GM23248 (cell line): ENCODE results near the gene PYGO1. TPM values are rescaled to one million over a fixed set of nuclear protein-coding genes. Genes with fewer than 3 reads are reported as not detected.

Experiments
- DNase-seq: peaks from one replicate; pipeline ENCODE4 v3.0.0-alpha.2; 2015
- H2AFZ ChIP-seq: fragments of 200-600 bp; sonication (generic); 2 replicates; pipeline ENCODE4 v1.6.1; 2016; ENCODE audit warnings: antibody characterized with exemption
- H3F3A ChIP-seq: fragments of 200-600 bp; sonication (generic); 2 replicates; pipeline ENCODE4 v1.6.1; 2016; ENCODE audit warnings: mild to moderate bottlenecking, antibody characterized with exemption, mixed run types; ENCODE audit not compliant: insufficient read depth
- H3K27ac ChIP-seq: fragments of 200-600 bp; sonication (generic); 2 replicates; pipeline ENCODE4 v1.5.1; 2016; ENCODE audit warnings: mild to moderate bottlenecking
- H3K27me3 ChIP-seq: fragments of 200-600 bp; sonication (generic); replicated peaks from 2 replicates; pipeline ENCODE4 v1.6.1; 2016; ENCODE audit warnings: mild to moderate bottlenecking; ENCODE audit not compliant: insufficient read depth
- H3K36me3 ChIP-seq: fragments of 200-600 bp; sonication (generic); 2 replicates; pipeline ENCODE4 v1.6.1; 2016; ENCODE audit warnings: low read depth, mild to moderate bottlenecking
- H3K4me1 ChIP-seq: fragments of 200-600 bp; sonication (generic); 2 replicates; pipeline ENCODE4 v1.6.1; 2016; ENCODE audit warnings: mild to moderate bottlenecking; ENCODE audit not compliant: insufficient read depth
- H3K4me2 ChIP-seq: fragments of 200-600 bp; sonication (generic); one replicate; pipeline ENCODE4 v1.6.1; 2016; ENCODE audit warnings: mild to moderate bottlenecking; ENCODE audit not compliant: unreplicated experiment
- H3K4me3 ChIP-seq: fragments of 200-600 bp; sonication (generic); 2 replicates; pipeline ENCODE4 v1.5.1; 2016; ENCODE audit warnings: mild to moderate bottlenecking
- H3K79me2 ChIP-seq: fragments of 200-600 bp; sonication (generic); 2 replicates; pipeline ENCODE4 v1.6.1; 2016; ENCODE audit warnings: mild to moderate bottlenecking; ENCODE audit not compliant: insufficient read depth
- H3K9ac ChIP-seq: fragments of 200-600 bp; sonication (generic); 2 replicates; pipeline ENCODE4 v1.6.1; 2016; ENCODE audit warnings: mild to moderate bottlenecking
- H3K9me2 ChIP-seq: fragments of 200-600 bp; sonication (generic); 2 replicates; pipeline ENCODE4 v1.6.1; 2016; ENCODE audit warnings: mixed run types, mild to moderate bottlenecking, moderate library complexity; ENCODE audit not compliant: insufficient read depth
- H3K9me3 ChIP-seq: fragments of 200-600 bp; sonication (generic); one replicate; pipeline ENCODE4 v1.6.1; 2017; ENCODE audit warnings: low read depth
- H4K20me1 ChIP-seq: fragments of 200-600 bp; sonication (generic); 2 replicates; pipeline ENCODE4 v1.6.0; 2016; ENCODE audit not compliant: insufficient read depth
- EZH2 ChIP-seq: fragments of 200-600 bp; sonication (generic); IDR thresholded peaks from 2 replicates; pipeline ENCODE4 v1.6.1; 2018; ENCODE audit warnings: antibody characterized with exemption, mild to moderate bottlenecking; ENCODE audit not compliant: insufficient read depth, poor library complexity, severe bottlenecking
- EZH2phosphoT487 ChIP-seq: fragments of 200-600 bp; sonication (generic); IDR thresholded peaks from 2 replicates; pipeline ENCODE4 v1.6.1; 2018; ENCODE audit warnings: antibody characterized with exemption, moderate library complexity, mild to moderate bottlenecking, low read depth; ENCODE audit not compliant: insufficient read depth
- WGBS, 2 experiments: methylation state at CpG; one replicate each; pipeline ENCODE4 v1.1.6; 2015 to 2017; ENCODE audit warnings: low lambda C conversion rate in 2 of 2, low coverage in 1 of 2; ENCODE audit errors: missing lambda C conversion rate in 2 of 2; 5-methylcytosine and 5-hydroxymethylcytosine counted together
- in situ Hi-C: fragments of 300-500 bp; cut with MboI; formaldehyde crosslinking; loops from 2 replicates; pipeline ENCODE4 v1.15.0; 2020
- polyA plus RNA-seq: library from polyadenylated mRNA; unstranded; fragments of >200 nt; fragmentation: Nextera tagmentation; extraction: Ambion mirVana; gene quantifications from 2 replicates; pipeline ENCODE4 v1.2.1, GENCODE V29; 2016
- total RNA-seq: library from RNA; depleted of rRNA; stranded (reverse); fragments of >200 nt; shearing (Covaris generic); gene quantifications from 2 replicates; pipeline ENCODE4 v1.2.3, GENCODE V29; 2014

The PYGO1 gene
- total and polyA plus RNA-seq, 2 experiments from 2014 or later = 1.6 to 5.4 TPM

GRCh38 chr15:55546718-55547117 lies 41.4 kb downstream of the PYGO1 start:
- no peak overlapping the region for H3K27ac ChIP-seq
- H3K9me3 ChIP-seq = no peaks in the 10 kb centered on the region
- H3K9me2 ChIP-seq = no peaks in the 10 kb centered on the region
- no peak overlapping the region for H3K4me2 ChIP-seq
- H3K27me3 ChIP-seq = no peaks in the 10 kb centered on the region
- H2AFZ ChIP-seq = peak overlapping the region; percentile 34; the same call in 1 of the 2 replicates
- peaks cover 4% of the 10 kb centered on the region; the same call in 1 of the 2 replicates for H3K4me1 ChIP-seq
- TF ChIP-seq EZH2 (no peak), EZH2phosphoT487 (no peak)
- H3K36me3 ChIP-seq = peaks cover 7% of the 10 kb centered on the region; the same call in 1 of the 2 replicates
- WGBS, 2 experiments = 89 to 92% methylated on average over 5 of the region's 5 CpGs
- no peaks in the 10 kb centered on the region for H3F3A ChIP-seq
- no peak overlapping the region for H3K9ac ChIP-seq
- no peak overlapping the region for H3K4me3 ChIP-seq
- no peak for DNase-seq
- no peaks in the 10 kb centered on the region for H3K79me2 ChIP-seq
- in situ Hi-C loops = no loop called here
- no peaks in the 10 kb centered on the region for H4K20me1 ChIP-seq

GRCh38 chr15:55535436-55535835 lies 52.7 kb downstream of the PYGO1 start:
- H3K36me3 ChIP-seq = no peaks in the 10 kb centered on the region
- in situ Hi-C loops = no loop called here
- H3K9me3 ChIP-seq = no peaks in the 10 kb centered on the region
- no peaks in the 10 kb centered on the region for H3F3A ChIP-seq
- no peak overlapping the region for H3K9ac ChIP-seq
- no peaks in the 10 kb centered on the region for H3K27me3 ChIP-seq
- no peak overlapping the region for H3K4me2 ChIP-seq
- no peak overlapping the region for H3K27ac ChIP-seq
- H3K9me2 ChIP-seq = no peaks in the 10 kb centered on the region
- WGBS, 2 experiments = 78 to 81% methylated on average over 6 of the region's 6 CpGs
- no peaks in the 10 kb centered on the region for H3K79me2 ChIP-seq
- no peak for DNase-seq
- TF ChIP-seq EZH2 (no peak), EZH2phosphoT487 (no peak)
- no peak overlapping the region for H3K4me3 ChIP-seq
- H3K4me1 ChIP-seq = peaks cover 6% of the 10 kb centered on the region
- no peak overlapping the region for H2AFZ ChIP-seq
- no peaks in the 10 kb centered on the region for H4K20me1 ChIP-seq

GRCh38 chr15:55532944-55533343 lies 55.2 kb downstream of the PYGO1 start:
- Histone ChIP-seq H3K4me3 (no peak overlapping the region), H3K4me2 (no peak overlapping the region), H3F3A (no peaks in the 10 kb centered on the region), H2AFZ (no peak overlapping the region), H3K9me2 (no peaks in the 10 kb centered on the region), H3K27me3 (no peaks in the 10 kb centered on the region), H3K36me3 (no peaks in the 10 kb centered on the region), H3K9ac (no peak overlapping the region), H3K79me2 (no peaks in the 10 kb centered on the region), H4K20me1 (no peaks in the 10 kb centered on the region), H3K27ac (no peak overlapping the region), H3K4me1 (peaks cover 6% of the 10 kb centered on the region), H3K9me3 (no peaks in the 10 kb centered on the region)
- in situ Hi-C loops = no loop called here
- TF ChIP-seq EZH2phosphoT487 (no peak), EZH2 (no peak)
- DNase-seq = no peak

- H2AFZ ChIP-seq = peak overlapping the region; percentile 51
- WGBS, 2 experiments = 3 to 5% methylated on average over 4 of the region's 4 CpGs
- peak; percentile 64 for DNase-seq
- H3K4me1 ChIP-seq = peaks cover 6% of the 10 kb centered on the region
- H3K36me3 ChIP-seq = no peaks in the 10 kb centered on the region
- H3K27me3 ChIP-seq = no peaks in the 10 kb centered on the region
- peak overlapping the region; percentile 11; the same call in 1 of the 2 replicates for H3K27ac ChIP-seq
- H3K4me2 ChIP-seq = no peak overlapping the region
- no peak for TF ChIP-seq EZH2phosphoT487
- no peak for TF ChIP-seq EZH2
- H3K79me2 ChIP-seq = no peaks in the 10 kb centered on the region
- in situ Hi-C loops = no loop called here
- no peaks in the 10 kb centered on the region for H3K9me2 ChIP-seq
- H3K4me3 ChIP-seq = no peak overlapping the region
- H3K9ac ChIP-seq = no peak overlapping the region
- no peaks in the 10 kb centered on the region for H3K9me3 ChIP-seq
- no peaks in the 10 kb centered on the region for H4K20me1 ChIP-seq
- no peaks in the 10 kb centered on the region for H3F3A ChIP-seq
Measured at GRCh38 chr15:55530861-55531313, 57.3 kb downstream of the PYGO1 start.

- H3K4me2 ChIP-seq = no peak overlapping the region
- in situ Hi-C loops = loop anchor here (10.0 kb wide), 1 partner anchor 106 kb away; no protein-coding TSS in a partner anchor
- DNase-seq = peak; percentile 15
- H3K27ac ChIP-seq = no peak overlapping the region
- WGBS, 2 experiments = 15 to 18% methylated on average over 4 of the region's 4 CpGs
- H3K9me2 ChIP-seq = no peaks in the 10 kb centered on the region
- no peak overlapping the region for H2AFZ ChIP-seq
- H4K20me1 ChIP-seq = no peaks in the 10 kb centered on the region
- no peaks in the 10 kb centered on the region for H3K27me3 ChIP-seq
- H3F3A ChIP-seq = no peaks in the 10 kb centered on the region
- H3K4me3 ChIP-seq = no peak overlapping the region
- no peaks in the 10 kb centered on the region for H3K36me3 ChIP-seq
- peaks cover 6% of the 10 kb centered on the region for H3K4me1 ChIP-seq
- H3K9me3 ChIP-seq = no peaks in the 10 kb centered on the region
- TF ChIP-seq EZH2 (no peak), EZH2phosphoT487 (no peak)
- no peaks in the 10 kb centered on the region for H3K79me2 ChIP-seq
- no peak overlapping the region for H3K9ac ChIP-seq
Measured at GRCh38 chr15:55528812-55529211, 59.3 kb downstream of the PYGO1 start.
